ENCODE measurements around the gene BHLHE23. TPM values are rescaled to one million over a fixed set of nuclear protein-coding genes. Genes with fewer than 3 reads are reported as not detected.

Gene BHLHE23
- total RNA-seq, 1 donor from 2014 or later = 23.9 TPM

- no peak overlapping the region for H3K27ac Mint-ChIP-seq (ENCODE audit: unreplicated experiment)
- peaks cover 13% of the 10 kb centered on the region for H3K27me3 Mint-ChIP-seq (ENCODE audit: unreplicated experiment)
- H3K4me3 Mint-ChIP-seq (ENCODE audit: unreplicated experiment) = peak overlapping the region; percentile 92
- H3K4me1 Mint-ChIP-seq (ENCODE audit: low read depth, unreplicated experiment) = peaks cover 38% of the 10 kb centered on the region
- no peak for DNase-seq
- TF ChIP-seq CTCF (IDR thresholded peaks at IDR 0.05; ENCODE audit: partially characterized antibody, unreplicated experiment) = no peak
- peaks cover 13% of the 10 kb centered on the region for H3K9me3 Mint-ChIP-seq (ENCODE audit: unreplicated experiment)
- peaks cover 10% of the 10 kb centered on the region for H3K36me3 Mint-ChIP-seq (ENCODE audit: unreplicated experiment)
Measured at GRCh38 chr20:63002511-63002910, 4.3 kb downstream of the BHLHE23 start.

GRCh38 chr20:63000958-63001357 lies 5.8 kb downstream of the BHLHE23 start:
- Mint-ChIP-seq H3K4me1 (ENCODE audit: low read depth, unreplicated experiment) (peaks cover 41% of the 10 kb centered on the region), H3K9me3 (ENCODE audit: unreplicated experiment) (peaks cover 16% of the 10 kb centered on the region), H3K4me3 (ENCODE audit: unreplicated experiment) (peak overlapping the region; percentile 63), H3K27ac (ENCODE audit: unreplicated experiment) (peak overlapping the region; percentile 68), H3K36me3 (ENCODE audit: unreplicated experiment) (peaks cover 10% of the 10 kb centered on the region), H3K27me3 (ENCODE audit: unreplicated experiment) (peaks cover 17% of the 10 kb centered on the region)
- DNase-seq = no peak
- no peak for TF ChIP-seq CTCF (IDR thresholded peaks at IDR 0.05; ENCODE audit: partially characterized antibody, unreplicated experiment)

- peaks cover 17% of the 10 kb centered on the region for H3K27me3 Mint-ChIP-seq (ENCODE audit: unreplicated experiment)
- TF ChIP-seq CTCF (IDR thresholded peaks at IDR 0.05; ENCODE audit: partially characterized antibody, unreplicated experiment) = no peak
- peaks cover 50% of the 10 kb centered on the region for H3K4me1 Mint-ChIP-seq (ENCODE audit: low read depth, unreplicated experiment)
Measured at GRCh38 chr20:63000036-63000435, 6.7 kb downstream of the BHLHE23 start.

GRCh38 chr20:62999580-62999979 lies 7.2 kb downstream of the BHLHE23 start:
- no peak overlapping the region for H3K4me3 Mint-ChIP-seq (ENCODE audit: unreplicated experiment)

More at GRCh38 chr20:63000036-63000435, 6.7 kb downstream of the BHLHE23 start:
- H3K9me3 Mint-ChIP-seq (ENCODE audit: unreplicated experiment) = peaks cover 16% of the 10 kb centered on the region
- H3K4me3 Mint-ChIP-seq (ENCODE audit: unreplicated experiment) = peak overlapping the region; percentile 57
- H3K36me3 Mint-ChIP-seq (ENCODE audit: unreplicated experiment) = peaks cover 10% of the 10 kb centered on the region
- DNase-seq = no peak
- no peak overlapping the region for H3K27ac Mint-ChIP-seq (ENCODE audit: unreplicated experiment)

More at GRCh38 chr20:62999580-62999979, 7.2 kb downstream of the BHLHE23 start:
- no peak for DNase-seq
- no peak for TF ChIP-seq CTCF (IDR thresholded peaks at IDR 0.05; ENCODE audit: partially characterized antibody, unreplicated experiment)
- Mint-ChIP-seq H3K4me1 (ENCODE audit: low read depth, unreplicated experiment) (peaks cover 53% of the 10 kb centered on the region), H3K36me3 (ENCODE audit: unreplicated experiment) (peaks cover 10% of the 10 kb centered on the region), H3K27ac (ENCODE audit: unreplicated experiment) (no peak overlapping the region), H3K9me3 (ENCODE audit: unreplicated experiment) (peaks cover 16% of the 10 kb centered on the region), H3K27me3 (ENCODE audit: unreplicated experiment) (peaks cover 17% of the 10 kb centered on the region)

Measured in glutamatergic neuron (in vitro differentiated cells).